Measurements from ENCODE around the gene MRAS.

MRAS gene

DNA sequence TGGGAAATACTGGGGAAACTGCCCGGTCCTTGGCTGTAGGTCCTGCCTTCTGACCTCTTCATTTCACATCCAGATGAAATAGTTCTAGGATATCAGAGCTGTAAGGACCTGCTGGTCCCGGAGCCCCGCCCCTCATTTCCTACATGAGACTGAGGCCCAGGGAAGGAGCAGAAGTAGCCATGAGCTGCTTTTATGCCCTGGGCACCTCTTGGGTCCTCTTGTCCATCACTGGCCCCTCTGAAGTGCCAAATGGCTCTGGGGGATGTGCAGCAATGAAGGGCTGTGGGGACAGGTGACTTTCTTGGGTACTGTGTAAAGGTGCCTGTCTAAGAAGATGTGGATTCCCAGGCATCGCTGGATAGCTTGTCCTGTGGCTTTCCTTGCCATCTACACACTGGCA, 45.8 kb downstream of the MRAS start:
- no peak for DNase-seq (ENCODE audit: low read depth)
- no peak overlapping the region for H3K4me3 ChIP-seq (ENCODE audit: control insufficient read depth, low read depth, low read length)
- TF ChIP-seq, protein P1, sequence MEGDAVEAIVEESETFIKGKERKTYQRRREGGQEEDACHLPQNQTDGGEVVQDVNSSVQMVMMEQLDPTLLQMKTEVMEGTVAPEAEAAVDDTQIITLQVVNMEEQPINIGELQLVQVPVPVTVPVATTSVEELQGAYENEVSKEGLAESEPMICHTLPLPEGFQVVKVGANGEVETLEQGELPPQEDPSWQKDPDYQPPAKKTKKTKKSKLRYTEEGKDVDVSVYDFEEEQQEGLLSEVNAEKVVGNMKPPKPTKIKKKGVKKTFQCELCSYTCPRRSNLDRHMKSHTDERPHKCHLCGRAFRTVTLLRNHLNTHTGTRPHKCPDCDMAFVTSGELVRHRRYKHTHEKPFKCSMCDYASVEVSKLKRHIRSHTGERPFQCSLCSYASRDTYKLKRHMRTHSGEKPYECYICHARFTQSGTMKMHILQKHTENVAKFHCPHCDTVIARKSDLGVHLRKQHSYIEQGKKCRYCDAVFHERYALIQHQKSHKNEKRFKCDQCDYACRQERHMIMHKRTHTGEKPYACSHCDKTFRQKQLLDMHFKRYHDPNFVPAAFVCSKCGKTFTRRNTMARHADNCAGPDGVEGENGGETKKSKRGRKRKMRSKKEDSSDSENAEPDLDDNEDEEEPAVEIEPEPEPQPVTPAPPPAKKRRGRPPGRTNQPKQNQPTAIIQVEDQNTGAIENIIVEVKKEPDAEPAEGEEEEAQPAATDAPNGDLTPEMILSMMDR (conservative IDR thresholded peaks at IDR 0.05; ENCODE audit: control insufficient read depth, insufficient read depth, low read depth, low read length): no peak

DNA sequence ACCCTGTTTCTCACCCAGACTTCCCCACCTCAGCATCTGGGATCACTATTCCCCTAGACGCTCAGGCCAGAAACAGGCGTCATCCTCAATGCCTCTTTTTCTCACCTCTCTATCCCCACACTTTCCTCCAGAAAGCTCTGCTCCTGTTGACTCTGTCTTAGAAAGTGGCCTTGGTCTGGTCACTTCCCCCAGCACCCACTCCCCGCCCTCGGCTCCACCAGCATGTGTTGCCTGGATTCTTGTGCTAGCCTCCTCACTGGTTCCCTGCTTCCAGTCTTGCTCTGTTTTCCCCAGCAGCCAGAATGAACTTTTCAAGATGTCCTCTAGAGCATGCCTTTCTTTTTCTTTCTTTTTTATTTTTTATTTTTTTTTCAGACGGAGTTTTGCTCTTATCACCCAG, 46.3 kb downstream of the MRAS start:
- TF ChIP-seq, protein P1 (conservative IDR thresholded peaks at IDR 0.05; ENCODE audit: control insufficient read depth, insufficient read depth, low read depth, low read length): no peak
- H3K4me3 ChIP-seq (ENCODE audit: control insufficient read depth, low read depth, low read length): no peak overlapping the region
- DNase-seq (ENCODE audit: low read depth): no peak

- TF ChIP-seq, protein P1 (conservative IDR thresholded peaks at IDR 0.05; ENCODE audit: control insufficient read depth, insufficient read depth, low read depth, low read length): no peak
- DNase-seq (ENCODE audit: low read depth): no peak
- no peak overlapping the region for H3K4me3 ChIP-seq (ENCODE audit: control insufficient read depth, low read depth, low read length)
Measured at GRCh38 chr3:138395865-138396751, 47.7 kb downstream of the MRAS start.

GRCh38 chr3:138396752-138397410, 48.5 kb downstream of the MRAS start:
- H3K4me3 ChIP-seq (ENCODE audit: control insufficient read depth, low read depth, low read length): no peak overlapping the region
- DNase-seq (ENCODE audit: low read depth): no peak
- TF ChIP-seq, protein P1 (conservative IDR thresholded peaks at IDR 0.05; ENCODE audit: control insufficient read depth, insufficient read depth, low read depth, low read length): no peak

DNA sequence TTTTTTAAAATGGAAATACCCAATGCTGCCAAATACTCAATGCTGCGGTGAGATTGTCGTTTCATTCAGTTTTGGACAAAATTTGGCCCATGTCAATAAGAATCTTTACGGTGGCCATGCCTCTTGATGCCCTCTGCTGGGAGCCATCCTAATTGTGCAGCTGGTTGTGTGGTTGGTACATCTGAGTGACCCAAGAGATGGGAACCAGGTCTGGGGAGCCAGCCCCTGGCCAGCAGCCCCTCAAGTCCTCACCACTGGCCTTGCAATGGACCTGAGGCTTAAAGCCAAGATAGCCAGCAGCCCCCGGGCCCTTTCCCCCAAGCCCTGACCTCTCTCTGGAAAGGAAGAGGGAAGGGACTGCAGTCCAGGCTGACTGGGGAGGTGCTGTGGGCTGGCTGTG, 49.6 kb downstream of the MRAS start:
- H3K4me3 ChIP-seq (ENCODE audit: control insufficient read depth, low read depth, low read length): no peak overlapping the region
- DNase-seq (ENCODE audit: low read depth): no peak
- TF ChIP-seq, protein P1 (conservative IDR thresholded peaks at IDR 0.05; ENCODE audit: control insufficient read depth, insufficient read depth, low read depth, low read length): no peak

DNA sequence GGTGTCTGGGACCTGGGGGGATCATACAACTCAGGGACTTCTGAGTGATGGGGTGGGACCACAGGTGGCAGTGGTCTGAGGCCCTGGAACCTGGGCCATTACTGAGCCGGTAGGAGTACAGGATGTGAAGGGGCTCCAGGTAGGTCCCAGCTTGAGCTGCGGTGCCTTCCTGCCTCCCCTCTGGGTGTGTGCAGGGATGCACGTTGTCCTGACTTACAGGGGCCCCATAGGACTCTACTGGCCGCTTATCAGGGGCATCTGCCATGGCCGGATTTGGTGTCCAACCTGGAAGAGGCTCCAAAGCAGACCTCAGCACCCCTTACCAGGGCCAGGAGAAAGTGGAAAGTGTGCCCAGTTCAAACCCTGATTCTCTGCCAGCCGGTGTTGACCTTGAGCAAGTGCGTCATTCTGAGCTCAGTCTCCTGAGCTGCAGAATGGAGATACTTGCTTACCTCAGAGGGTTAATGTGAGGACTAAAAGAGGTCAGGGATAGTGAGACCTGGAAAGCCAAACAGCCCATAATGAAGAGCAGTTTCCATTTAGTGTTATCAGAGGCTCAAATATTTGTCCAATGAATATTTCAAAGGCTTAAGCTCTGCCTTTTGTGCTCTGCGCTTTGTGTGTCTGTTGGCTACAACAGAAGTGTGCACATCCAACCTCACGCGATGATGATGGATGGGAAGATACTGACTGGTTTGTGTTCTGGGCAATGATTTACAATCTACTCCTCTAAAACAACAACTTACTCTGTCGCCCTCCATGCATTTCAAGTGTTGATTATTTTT, 50.6 kb downstream of the MRAS start:
- no peak for DNase-seq (ENCODE audit: low read depth)
- TF ChIP-seq, protein P1 (conservative IDR thresholded peaks at IDR 0.05; ENCODE audit: control insufficient read depth, insufficient read depth, low read depth, low read length): no peak
- H3K4me3 ChIP-seq (ENCODE audit: control insufficient read depth, low read depth, low read length): no peak overlapping the region

All from fibroblast of mammary gland (primary cell).